Keratinocyte (primary cell): ENCODE measurements around the gene LSM7. TPM values are rescaled to one million over a fixed set of nuclear protein-coding genes. Genes with fewer than 3 reads are reported as not detected.

Source experiments
- DNase-seq: peaks from one replicate; pipeline ENCODE4 v3.0.0-alpha.2; 2011; ENCODE audit warnings: low read depth, missing footprints, low spot score
- FAIRE-seq: peaks from 2 replicates; lab custom pipeline; 2011; peaks lifted over from hg19 to GRCh38; lab: Jason Lieb, UNC
- H2AFZ ChIP-seq: 2 replicates; pipeline ENCODE4 v1.6.0; 2012; ENCODE audit warnings: low read length, control low read depth, inconsistent platforms; ENCODE audit not compliant: control insufficient read depth
- H3K27ac ChIP-seq: 2 replicates; pipeline ENCODE4 v1.5.1; 2011; ENCODE audit warnings: low read length; ENCODE audit not compliant: control insufficient read depth, insufficient read depth
- H3K27me3 ChIP-seq: 3 replicates; pipeline ENCODE4 v1.6.0; 2011; ENCODE audit warnings: low read length; ENCODE audit not compliant: control insufficient read depth, insufficient read depth; ENCODE audit errors: extremely low read depth
- H3K36me3 ChIP-seq, 2 experiments: 2 replicates in 1 of 2; 3 replicates in 1 of 2; pipeline ENCODE4 v1.5.1; 2011; ENCODE audit warnings: low read length in 2 of 2, mild to moderate bottlenecking in 1 of 2; ENCODE audit not compliant: control insufficient read depth in 2 of 2, insufficient read depth in 2 of 2; ENCODE audit errors: extremely low read depth in 1 of 2
- H3K4me1 ChIP-seq: 3 replicates; pipeline ENCODE4 v1.5.1; 2011; ENCODE audit warnings: low read length; ENCODE audit not compliant: control insufficient read depth, insufficient read depth; ENCODE audit errors: extremely low read depth
- H3K4me2 ChIP-seq: 3 replicates; pipeline ENCODE4 v1.6.0; 2011; ENCODE audit warnings: low read depth, low read length; ENCODE audit not compliant: control insufficient read depth, insufficient read depth; ENCODE audit errors: extremely low read depth
- H3K4me3 ChIP-seq, 3 experiments: fragments of 200-600 bp in 1 of 3; sonication (generic) in 1 of 3; 2 replicates in 2 of 3; 3 replicates in 1 of 3; pipeline ENCODE4 v1.5.1; 2011 to 2016; ENCODE audit warnings: low read length in 3 of 3, mild to moderate bottlenecking in 3 of 3, control low read depth in 2 of 3, inconsistent platforms in 1 of 3, low read depth in 1 of 3, mixed read lengths in 1 of 3, mixed run types in 1 of 3, moderate library complexity in 1 of 3; ENCODE audit not compliant: control insufficient read depth in 2 of 3, insufficient read depth in 2 of 3; ENCODE audit errors: extremely low read depth in 1 of 3
- H3K79me2 ChIP-seq: 2 replicates; pipeline ENCODE4 v1.6.0; 2012; ENCODE audit warnings: low read length; ENCODE audit not compliant: control insufficient read depth, insufficient read depth
- H3K9ac ChIP-seq: 3 replicates; pipeline ENCODE4 v1.6.0; 2011; ENCODE audit warnings: low read length; ENCODE audit not compliant: control insufficient read depth, insufficient read depth; ENCODE audit errors: extremely low read depth
- H3K9me1 ChIP-seq: 3 replicates; pipeline ENCODE4 v1.6.0; 2011; ENCODE audit warnings: low read length; ENCODE audit not compliant: control insufficient read depth, insufficient read depth; ENCODE audit errors: extremely low read depth
- H3K9me3 ChIP-seq: 2 replicates; pipeline ENCODE4 v1.5.1; 2012; ENCODE audit warnings: low read depth, low read length; ENCODE audit not compliant: control insufficient read depth
- H4K20me1 ChIP-seq: 3 replicates; pipeline ENCODE4 v1.6.0; 2011; ENCODE audit warnings: low read length; ENCODE audit not compliant: control insufficient read depth, insufficient read depth; ENCODE audit errors: extremely low read depth
- EZH2 ChIP-seq: IDR thresholded peaks from one replicate; pipeline ENCODE4 v1.6.1; 2012; ENCODE audit warnings: inconsistent platforms, mild to moderate bottlenecking, low read length, moderate library complexity
- dilution Hi-C: fragments of 300-500 bp; cut with MboI; formaldehyde crosslinking; loops from one replicate; pipeline ENCODE4 v1.7.0; 2020; ENCODE audit warnings: low sequenced_read_pairs; ENCODE audit not compliant: extremely low pct_ligation_motif_present
- polyA plus RNA-seq, 5 experiments: library from polyadenylated mRNA; depleted of rRNA in 3 of 5; stranded (reverse) in 3 of 5; stranded (forward) in 1 of 5; unstranded in 1 of 5; fragments of >200 nt; gene quantifications; 1 replicate in 1 of 5; 2 replicates in 3 of 5; 3 replicates in 1 of 5; pipeline versions ENCODE4 v1.2.1 to v1.2.3, GENCODE V29; 2011 to 2012; ENCODE audit warnings: missing spikeins in 2 of 5, low read depth in 1 of 5, low replicate concordance in 1 of 5
- TF ChIP-seq, protein P1 (sequence below), 3 experiments: IDR thresholded peaks in 1 of 3; conservative IDR thresholded peaks in 1 of 3; optimal IDR thresholded peaks in 1 of 3; 2 replicates in 2 of 3; 3 replicates in 1 of 3; pipeline versions ENCODE3 to v1.5.1; 2011; ENCODE audit warnings: low read length in 3 of 3, mild to moderate bottlenecking in 3 of 3, moderate library complexity in 2 of 3, control low read depth in 1 of 3, inconsistent platforms in 1 of 3; ENCODE audit not compliant: insufficient read depth in 2 of 3; ENCODE audit errors: extremely low read depth in 1 of 3

The LSM7 gene
- polyA plus RNA-seq, 1 donor (not counting 4 experiments of a cell fraction or from before 2014, with no cell fraction given), result 243 TPM

- Histone ChIP-seq H3K9me3 (no peaks in the 10 kb centered on the region), H3K36me3 (peaks cover 0 to 3% of the 10 kb centered on the region in 2 experiments), H3K27me3 (no peaks in the 10 kb centered on the region), H3K4me3 (no peak overlapping the region), H3K4me2 (no peak overlapping the region), H3K79me2 (peaks cover 52% of the 10 kb centered on the region), H3K9me1 (peaks cover 3% of the 10 kb centered on the region), H3K27ac (no peak overlapping the region), H4K20me1 (peaks cover 8% of the 10 kb centered on the region), H3K9ac (no peak overlapping the region), H2AFZ (no peak overlapping the region), H3K4me1 (peaks cover 4% of the 10 kb centered on the region)
- TF ChIP-seq, protein P1, sequence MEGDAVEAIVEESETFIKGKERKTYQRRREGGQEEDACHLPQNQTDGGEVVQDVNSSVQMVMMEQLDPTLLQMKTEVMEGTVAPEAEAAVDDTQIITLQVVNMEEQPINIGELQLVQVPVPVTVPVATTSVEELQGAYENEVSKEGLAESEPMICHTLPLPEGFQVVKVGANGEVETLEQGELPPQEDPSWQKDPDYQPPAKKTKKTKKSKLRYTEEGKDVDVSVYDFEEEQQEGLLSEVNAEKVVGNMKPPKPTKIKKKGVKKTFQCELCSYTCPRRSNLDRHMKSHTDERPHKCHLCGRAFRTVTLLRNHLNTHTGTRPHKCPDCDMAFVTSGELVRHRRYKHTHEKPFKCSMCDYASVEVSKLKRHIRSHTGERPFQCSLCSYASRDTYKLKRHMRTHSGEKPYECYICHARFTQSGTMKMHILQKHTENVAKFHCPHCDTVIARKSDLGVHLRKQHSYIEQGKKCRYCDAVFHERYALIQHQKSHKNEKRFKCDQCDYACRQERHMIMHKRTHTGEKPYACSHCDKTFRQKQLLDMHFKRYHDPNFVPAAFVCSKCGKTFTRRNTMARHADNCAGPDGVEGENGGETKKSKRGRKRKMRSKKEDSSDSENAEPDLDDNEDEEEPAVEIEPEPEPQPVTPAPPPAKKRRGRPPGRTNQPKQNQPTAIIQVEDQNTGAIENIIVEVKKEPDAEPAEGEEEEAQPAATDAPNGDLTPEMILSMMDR (optimal IDR thresholded peaks at IDR 0.05 in 1 of 3, IDR thresholded peaks at IDR 0.05 in 1 of 3, conservative IDR thresholded peaks at IDR 0.05 in 1 of 3; ENCODE audit: extremely low read depth in 1 of 3, insufficient read depth in 2 of 3, low read length in 3 of 3), result peak in 1 of 3 experiments; percentile 34
- TF ChIP-seq EZH2, result no peak
- no peak for DNase-seq
- no peak for FAIRE-seq
- dilution Hi-C loops, result no loop called here
These were observed 5.4 kb upstream of the LSM7 start for GRCh38 chr19:2333807-2334211.

- Histone ChIP-seq H4K20me1 (peaks cover 8% of the 10 kb centered on the region), H3K4me1 (peaks cover 4% of the 10 kb centered on the region)
These were observed 4.8 kb upstream of the LSM7 start for GRCh38 chr19:2333027-2333806.

More at GRCh38 chr19:2333027-2333806, 4.8 kb upstream of the LSM7 start:
- H3K9ac ChIP-seq, result no peak overlapping the region
- DNase-seq (no peak), FAIRE-seq (no peak)
- peaks cover 0 to 3% of the 10 kb centered on the region in 2 experiments for H3K36me3 ChIP-seq
- dilution Hi-C loops, result no loop called here
- peaks cover 55% of the 10 kb centered on the region for H3K79me2 ChIP-seq
- H3K4me2 ChIP-seq, result no peak overlapping the region
- H3K9me3 ChIP-seq, result no peaks in the 10 kb centered on the region
- no peaks in the 10 kb centered on the region for H3K27me3 ChIP-seq
- no peak overlapping the region for H2AFZ ChIP-seq
- TF ChIP-seq, protein P1 (optimal IDR thresholded peaks at IDR 0.05 in 1 of 3, IDR thresholded peaks at IDR 0.05 in 1 of 3, conservative IDR thresholded peaks at IDR 0.05 in 1 of 3; ENCODE audit: extremely low read depth in 1 of 3, insufficient read depth in 2 of 3, low read length in 3 of 3), result no peak
- no peak for TF ChIP-seq EZH2
- H3K27ac ChIP-seq, result no peak overlapping the region
- no peak overlapping the region for H3K4me3 ChIP-seq
- peaks cover 3% of the 10 kb centered on the region for H3K9me1 ChIP-seq
